GM20431 (cell line): ENCODE data around the gene ARFGEF3.

ENCODE experiments used
- in situ Hi-C: fragments of 300-500 bp; cut with MseI, MboI; formaldehyde crosslinking; loops from one replicate; pipeline ENCODE4 v1.15.0; 2020; ENCODE audit warnings: low sequenced_read_pairs; ENCODE audit not compliant: unreplicated experiment

The ARFGEF3 gene

DNA sequence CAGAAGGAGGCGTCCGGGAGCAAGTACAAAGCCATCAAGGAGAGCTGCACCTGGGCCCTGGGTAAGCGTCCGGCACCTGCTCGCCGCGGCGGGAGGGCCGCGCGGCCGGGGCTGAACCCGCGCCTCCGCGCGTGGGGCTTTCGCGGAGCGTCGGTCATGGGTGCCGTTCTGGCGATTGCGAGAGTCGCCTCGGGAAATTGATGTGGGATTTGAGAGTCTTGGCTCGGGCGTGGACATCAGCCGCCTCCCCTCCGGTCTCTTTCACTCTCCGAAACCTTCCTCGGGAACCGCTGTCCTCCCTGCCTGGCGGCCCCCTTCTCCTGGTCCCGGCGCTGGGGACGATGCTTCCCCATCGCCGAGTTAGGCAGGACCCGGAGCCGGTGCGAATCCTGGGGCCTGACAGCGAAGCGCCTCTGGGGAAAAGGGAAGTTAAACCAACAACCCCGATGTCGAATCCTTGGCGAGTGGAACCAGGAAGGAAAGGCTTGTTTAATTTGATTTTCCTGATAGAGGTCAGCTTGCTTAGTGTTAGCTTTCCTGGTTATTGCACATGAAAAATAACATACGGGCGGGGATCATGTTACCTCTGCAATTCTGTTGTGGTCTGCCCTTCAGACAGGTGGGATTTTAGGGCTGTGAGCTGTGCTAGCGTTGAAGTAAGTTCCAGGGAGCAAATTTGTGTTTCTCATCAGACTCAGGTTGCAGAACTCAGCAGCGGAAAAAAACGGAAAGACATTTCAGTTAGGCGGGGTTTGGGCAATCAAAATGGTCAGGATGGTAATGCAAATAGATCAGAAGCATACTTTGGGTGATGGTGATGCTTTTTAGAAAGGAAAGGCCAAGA is 594 bp downstream of the ARFGEF3 start:
- in situ Hi-C loops = no loop called here

DNA sequence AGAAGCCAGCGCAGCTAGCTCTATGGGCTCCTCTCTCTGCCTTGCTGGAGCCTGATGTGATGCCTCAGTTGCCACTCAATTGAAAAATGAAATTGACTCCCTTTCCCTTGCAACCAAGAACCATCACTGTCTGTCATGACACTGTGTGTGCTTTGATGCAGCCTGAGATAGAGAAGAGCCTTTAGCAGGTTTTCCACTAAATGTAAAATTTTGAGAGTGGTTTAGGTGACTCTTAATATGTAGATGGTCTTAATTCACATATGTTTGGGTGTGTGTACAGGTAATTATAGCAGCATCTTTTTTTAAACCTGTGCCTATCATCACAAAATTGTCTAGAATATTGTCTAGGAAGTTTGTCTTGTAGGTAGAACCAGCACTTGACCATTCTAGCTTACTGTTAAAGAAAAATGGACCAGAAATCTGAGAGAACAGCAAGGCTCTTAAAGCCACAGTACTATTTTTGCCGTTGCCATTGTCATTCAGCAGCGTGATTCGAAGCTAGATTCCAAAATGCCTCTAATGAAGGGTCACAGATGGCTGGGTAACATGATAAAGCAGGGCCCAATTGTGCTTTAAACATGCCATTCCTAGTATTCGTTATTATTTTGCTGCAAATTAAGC is 1.3 kb downstream of the ARFGEF3 start:
- in situ Hi-C loops = no loop called here

DNA sequence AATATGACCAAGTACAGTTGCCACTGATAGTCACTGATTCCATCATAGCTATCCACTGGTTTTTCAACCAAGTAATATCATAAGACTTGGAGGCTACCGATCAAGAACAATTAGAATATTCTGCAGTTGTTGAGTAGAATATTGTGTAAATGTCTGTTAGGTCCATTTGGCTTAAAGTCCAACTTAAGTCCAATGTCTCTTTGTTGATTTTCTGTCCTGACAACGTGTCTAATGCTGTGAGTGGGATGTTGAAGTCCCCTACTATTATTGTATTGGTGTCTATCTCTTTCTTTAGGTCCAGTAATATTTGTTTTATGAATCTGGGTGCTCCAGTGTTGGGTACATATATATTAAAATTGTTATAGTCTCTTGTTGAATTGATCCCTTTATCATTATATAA is 13.9 kb downstream of the ARFGEF3 start:
- in situ Hi-C loops = no loop called here

DNA sequence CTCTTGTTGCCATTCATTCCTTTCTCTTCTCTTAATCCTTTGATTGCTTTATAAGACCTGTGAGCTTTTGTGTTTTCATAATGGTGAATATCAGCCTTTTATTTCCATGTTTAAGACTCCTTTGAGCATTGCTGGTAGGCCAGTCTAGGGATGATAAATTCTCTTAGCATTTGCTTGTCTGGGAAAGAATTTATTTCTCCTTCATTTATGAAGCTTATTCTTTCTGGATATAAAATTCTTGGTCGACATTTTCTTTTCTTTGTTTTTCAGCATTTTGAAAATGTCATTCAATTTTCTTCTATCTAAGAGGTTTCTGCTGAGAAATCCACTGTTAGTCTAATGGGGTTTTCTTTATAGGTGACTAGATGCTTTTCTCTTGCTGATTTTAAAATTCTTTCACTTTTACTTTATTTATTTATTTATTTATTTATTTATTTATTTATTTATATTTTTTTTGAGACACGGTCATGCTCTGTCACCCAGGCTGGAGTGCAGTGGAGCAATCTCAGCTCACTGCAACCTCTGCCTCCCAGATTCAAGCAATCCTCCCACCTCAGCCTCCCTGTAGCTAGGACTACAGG is 15.0 kb downstream of the ARFGEF3 start:
- in situ Hi-C loops = no loop called here

DNA sequence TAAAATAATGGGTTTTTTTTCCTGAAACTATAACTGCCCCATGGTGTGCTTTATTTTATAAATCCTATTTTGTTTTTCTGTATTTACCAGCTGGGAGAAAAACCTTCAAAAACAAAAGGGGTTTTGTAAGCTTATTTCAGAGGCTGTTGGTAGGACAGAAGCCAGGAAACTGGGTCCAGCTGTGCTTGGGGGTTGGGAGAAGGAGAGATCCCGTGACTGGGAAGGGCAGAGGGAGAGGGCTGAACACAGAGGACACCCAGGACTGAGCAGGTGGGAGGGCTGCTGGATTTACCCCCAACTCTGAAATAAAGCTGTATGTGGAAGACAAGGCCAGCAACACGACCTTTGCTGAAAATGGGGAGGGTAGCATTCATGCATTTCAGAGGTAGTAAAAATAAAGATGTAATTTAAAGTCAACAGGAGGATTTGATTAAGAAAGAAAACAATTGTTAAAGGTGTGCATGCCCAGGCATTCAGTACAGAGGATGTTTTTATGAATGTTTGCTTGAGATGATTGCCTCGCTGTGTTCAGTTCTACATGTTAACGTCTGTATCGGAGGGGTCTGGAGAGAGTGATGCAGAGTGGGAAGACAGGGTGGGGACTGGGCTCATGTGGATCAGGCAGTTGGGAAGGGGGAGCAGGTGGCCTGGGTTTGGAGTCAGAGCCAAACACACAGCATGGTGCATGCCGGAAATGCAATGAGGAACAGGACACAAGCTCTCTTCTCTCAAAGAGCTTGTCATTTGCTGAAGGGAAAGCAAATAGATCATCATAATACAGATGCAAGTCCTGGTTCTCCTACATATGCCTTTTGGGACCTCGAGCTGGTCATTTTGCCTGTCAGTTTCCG is 21.4 kb downstream of the ARFGEF3 start:
- in situ Hi-C loops = no loop called here

DNA sequence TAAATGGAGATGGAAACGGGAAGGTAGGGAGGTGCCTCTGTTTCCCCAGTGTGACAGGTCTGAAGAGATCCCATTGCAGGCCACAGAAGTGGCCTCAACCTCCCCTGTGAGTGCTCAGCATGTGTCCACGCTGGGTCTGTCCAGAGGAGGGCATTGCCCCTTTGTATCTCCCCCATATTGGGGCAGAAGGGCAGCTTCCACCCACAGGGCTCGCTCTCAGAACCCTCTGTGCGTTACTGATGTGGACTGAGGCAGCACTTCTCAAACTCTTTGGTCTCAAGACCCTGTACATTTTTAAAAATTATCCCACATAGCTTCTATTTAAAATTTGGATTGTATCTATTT is 22.0 kb downstream of the ARFGEF3 start:
- in situ Hi-C loops = no loop called here

DNA sequence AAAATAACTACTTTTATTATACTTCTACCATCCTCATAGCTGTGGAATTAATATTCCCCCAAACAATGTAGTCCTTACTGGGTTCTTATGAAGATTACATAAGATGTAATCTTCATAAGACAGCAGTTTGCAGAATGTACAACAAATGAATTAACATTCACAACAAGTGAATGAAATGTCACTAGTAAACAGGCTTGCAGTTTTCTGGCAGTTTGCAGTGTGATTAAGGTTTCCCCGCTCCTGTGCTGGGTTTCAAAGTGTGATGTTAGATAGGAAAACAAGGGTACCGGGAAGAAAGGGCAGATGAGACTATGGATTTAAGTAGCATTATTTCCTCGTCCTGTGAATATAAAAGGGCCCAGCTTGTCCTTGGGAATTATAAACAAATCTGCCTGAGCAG is 22.5 kb downstream of the ARFGEF3 start:
- in situ Hi-C loops = no loop called here

DNA sequence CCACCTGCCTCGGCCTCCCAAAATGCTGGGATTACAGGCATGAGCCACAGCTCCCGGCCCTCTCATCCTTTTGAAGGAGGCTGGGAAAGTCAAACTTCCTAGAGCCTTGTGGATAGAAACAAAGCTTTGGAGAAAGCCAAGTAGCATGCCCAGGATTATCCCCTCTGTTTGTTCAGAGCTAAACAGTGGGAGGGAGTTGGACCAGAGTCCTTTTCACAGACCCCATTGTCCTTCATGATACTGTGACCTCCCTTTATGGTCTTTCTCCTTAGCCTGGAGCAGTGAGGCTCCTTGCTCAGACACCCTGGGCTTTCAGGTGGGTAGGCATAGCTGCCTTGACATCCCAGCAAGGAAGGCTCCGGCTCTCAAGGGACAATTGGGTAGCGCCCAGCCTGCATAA is 25.4 kb downstream of the ARFGEF3 start:
- in situ Hi-C loops = no loop called here

DNA sequence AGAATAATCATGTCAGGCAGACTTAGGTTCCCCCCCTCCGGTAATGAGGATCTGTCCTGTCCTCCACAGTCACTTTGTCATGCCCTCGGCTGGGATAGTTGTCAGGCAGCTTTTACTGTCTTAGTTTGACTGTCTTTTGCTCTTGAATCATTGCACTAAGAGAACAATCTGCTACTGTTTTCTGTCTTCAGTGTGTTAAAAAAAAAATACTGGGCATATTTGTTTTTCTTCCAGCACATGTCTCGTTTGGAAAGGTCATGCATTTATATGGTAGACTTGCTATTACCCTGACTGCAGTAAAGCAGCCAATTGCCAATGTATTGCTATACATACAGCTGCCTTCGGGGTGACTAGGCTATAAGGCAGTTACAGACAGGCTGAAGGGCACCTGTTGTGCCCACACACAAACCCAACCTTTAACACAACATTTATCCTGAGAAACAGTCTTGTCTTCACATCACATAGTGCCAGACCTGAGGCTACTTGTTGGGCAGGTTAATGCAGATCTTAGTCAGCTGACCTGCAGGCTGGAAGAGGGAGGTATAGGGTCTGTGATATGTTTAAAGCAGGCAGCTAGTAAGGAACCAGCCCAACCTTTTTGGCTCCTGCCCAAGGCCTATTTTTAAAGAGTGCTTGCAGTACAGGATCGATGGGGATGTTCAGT is 26.7 kb downstream of the ARFGEF3 start:
- in situ Hi-C loops = no loop called here

DNA sequence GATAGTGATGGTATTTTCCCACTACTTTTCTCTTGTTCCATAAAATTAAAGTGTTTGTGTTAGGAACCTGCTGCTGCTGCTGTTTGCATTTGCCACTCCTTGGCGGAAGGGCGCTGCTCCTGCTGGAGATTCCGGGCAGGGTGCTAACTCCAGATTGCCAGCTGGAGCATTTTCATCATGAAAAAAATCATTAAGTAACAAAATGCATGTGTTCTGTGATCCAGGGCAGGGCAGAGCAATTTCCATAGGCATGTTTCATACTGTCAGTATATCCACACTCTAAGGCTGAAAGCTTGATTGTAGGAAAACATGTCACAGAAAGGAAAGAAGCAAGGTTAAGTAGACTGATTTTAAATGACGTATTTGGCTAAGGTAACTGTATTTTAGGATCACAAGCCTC is 32.5 kb downstream of the ARFGEF3 start:
- in situ Hi-C loops = no loop called here

DNA sequence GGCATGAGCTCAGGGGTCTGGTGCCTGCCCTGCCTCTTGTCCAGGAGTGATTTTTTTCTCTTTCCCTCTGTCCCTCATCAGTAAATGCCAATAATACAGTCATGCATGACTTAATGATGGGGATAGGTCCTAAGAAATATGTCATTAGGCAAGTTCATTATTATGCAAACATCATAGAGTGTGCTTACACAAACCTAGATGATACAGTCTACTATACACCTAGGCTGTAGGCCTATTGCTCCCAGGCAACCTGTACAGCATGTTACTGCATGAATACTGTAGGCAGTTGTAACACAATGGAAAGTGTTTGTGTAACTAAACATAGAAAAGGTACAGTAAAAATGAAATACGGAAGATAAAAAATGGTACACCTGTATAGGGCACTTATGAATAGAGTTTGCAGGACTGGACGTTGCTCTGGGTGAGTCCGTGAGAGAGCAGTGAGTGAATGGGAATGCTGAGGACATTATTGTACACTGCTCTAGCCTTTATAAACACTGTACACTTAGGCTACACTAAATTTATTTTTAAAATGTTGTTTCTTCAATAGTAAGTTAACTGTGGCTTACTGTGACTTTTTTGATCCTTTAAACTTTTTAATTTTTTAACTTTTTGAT is 34.5 kb downstream of the ARFGEF3 start:
- in situ Hi-C loops = no loop called here

DNA sequence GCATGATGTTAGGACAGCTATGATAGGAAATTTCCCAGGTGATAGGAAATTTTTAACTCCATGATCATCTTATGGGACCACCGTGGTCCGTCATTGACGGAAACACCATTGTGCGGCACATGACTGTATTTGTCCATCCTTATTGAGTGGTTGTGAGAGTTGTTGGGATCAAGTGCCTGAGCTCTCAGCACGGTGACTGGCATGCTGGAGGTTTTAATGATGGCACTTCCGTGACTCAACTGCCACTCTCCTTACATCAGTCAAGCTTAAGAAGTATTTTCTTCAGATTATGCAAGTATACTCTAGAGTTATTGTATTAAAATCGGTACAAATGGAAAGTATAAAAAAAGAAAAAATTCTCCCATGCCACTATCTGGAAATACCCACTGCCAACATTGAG is 35.8 kb downstream of the ARFGEF3 start:
- in situ Hi-C loops = no loop called here

DNA sequence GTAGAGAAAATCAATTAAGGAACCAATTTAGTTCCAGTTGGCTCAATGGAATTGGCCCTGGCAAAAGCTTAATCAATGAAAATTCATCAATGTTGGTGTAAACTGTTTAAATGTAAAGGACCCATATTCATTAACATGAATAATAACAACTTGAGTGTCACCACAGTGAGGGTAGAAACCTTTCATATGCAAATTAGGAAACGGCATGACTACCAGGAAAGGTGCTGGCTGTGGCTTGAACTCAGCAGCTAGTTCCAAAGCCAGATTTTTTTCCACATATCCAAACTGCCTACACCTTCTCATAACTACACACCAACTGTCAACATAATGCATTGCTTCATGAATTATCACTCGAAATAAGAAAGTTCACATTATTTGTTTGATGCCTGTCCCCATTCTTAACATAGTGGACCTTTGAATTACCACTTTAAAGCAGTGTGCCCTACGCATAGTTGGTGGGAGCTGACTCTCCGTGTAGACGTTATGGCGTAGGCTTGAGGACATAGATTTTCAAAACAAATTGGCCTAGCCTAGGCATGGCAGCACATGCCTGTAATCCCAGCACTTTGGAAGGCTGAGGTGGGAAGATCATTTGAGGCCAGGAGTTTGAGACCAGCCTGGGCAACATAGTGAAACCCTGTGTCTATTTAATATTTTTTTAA is 36.8 kb downstream of the ARFGEF3 start:
- in situ Hi-C loops = no loop called here

DNA sequence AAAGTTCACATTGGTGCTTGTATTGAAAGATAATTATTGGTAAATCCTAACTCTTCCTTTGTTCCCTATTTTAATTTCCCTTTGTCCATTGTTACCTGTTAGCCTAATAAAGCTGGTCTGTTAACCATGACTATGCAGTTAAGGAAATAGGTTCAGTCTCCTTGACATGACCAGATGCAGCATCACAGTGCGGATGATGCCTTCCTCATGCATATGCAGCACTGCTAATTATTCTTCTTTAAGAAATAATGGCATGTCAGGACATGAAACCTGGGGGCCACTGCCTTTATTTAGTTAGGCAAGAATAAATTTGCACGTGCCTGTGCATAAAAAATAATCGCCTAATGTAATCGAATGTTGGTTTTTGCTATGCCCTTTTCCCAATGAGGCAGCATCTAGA is 40.1 kb downstream of the ARFGEF3 start:
- in situ Hi-C loops = no loop called here

DNA sequence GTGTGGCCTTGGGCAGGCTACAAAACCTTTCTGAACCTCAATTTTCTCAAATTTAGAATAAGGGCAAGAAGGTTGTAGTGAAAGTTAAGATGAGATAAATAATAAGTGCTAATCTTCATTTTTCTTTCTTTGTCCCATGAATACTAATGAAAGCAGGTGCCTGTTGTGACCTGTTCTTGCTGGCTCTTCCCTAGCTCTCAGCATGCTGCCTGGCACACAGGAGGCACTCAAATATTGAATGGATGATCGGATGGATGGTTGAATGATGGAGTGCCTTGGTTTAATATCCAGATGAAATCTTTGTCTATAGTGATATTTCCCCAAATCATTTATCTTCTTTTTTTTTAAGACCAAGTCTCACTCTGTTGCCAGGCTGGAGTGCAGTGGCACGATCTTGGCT is 41.6 kb downstream of the ARFGEF3 start:
- in situ Hi-C loops = no loop called here

DNA sequence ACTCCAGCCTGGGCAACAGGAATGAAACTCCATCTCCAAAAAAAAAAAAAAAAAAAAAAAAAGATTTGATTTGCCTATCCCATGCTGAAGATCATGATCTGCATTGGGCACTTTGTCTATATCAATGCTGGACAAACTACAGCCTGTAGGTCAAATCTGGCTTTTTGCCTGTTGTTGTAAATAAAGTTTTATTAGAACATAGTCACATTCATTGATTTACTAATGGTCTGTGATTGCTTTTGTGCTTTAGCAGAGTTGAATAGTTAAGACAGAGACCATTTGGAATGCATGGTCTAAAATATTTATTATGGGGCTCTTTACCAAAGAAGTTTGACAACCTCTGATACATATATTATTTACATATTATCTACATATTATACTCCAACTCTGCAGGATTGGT is 42.6 kb downstream of the ARFGEF3 start:
- in situ Hi-C loops = no loop called here

DNA sequence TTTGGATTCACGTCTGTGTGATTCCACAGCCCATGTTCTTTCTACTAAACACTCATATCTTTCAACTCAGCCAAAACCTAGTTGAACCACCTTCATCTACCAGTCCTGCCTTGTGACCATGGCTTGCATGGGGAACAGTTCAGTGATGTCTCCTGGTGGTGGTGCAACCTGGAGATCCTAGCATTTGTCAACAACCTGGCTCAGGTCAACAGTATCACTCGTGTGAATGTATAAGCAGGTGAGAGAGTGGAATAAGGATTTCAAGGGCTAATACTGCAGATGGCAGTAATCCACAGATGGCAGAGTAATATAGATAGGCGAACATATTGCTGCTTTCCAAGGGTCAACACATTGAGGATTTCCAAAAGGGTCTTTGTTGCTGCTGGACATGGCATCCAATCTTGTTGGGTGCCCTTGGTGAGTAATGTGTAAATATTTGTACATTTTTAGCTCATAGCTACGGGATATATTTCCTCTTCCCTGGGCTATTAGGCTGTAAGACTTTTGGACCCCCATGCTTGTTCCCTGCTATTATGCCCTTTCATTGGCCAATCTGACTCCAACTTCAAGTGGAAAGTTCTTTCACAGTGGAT is 43.1 kb downstream of the ARFGEF3 start:
- in situ Hi-C loops = no loop called here

DNA sequence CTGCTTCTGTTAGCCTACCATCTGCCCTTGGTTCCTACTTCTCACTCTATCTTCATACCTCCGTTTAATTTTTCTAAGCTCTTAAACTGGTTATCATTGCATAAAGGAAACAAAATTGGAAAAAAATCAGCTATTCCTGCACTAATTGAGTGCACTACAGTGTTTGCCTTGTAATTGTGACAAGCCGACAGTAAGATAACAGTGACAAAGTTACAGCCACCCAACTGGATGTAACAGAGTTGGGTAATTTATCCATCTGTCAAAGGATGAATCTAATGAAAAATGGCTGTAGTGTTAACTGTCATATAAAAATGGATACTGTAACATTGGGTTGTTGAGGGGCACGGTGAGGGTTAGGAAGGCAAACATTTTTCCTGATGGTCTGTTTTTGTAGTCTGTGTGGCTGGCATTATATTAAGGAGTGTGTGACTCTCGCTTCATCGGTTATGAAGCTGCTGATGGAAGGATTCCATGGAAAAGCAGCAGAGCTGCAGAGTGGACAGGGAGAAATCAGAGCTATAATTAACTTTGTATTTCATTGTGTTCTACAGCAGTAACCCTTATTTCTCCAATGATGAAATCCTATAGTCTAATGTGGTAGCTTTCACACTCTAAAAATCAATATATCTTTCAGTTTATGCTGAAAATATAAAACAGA is 43.8 kb downstream of the ARFGEF3 start:
- in situ Hi-C loops = no loop called here
